Thoracic aorta (tissue), 2 donors: Measurements from ENCODE around the gene HELZ2. TPM values are rescaled to one million over a fixed set of nuclear protein-coding genes. Genes with fewer than 3 reads are reported as not detected.

ENCODE experiments used
- ATAC-seq: fragments of 150-250 bp; one replicate; pipeline ENCODE4 v1.8.0; 2017; ENCODE audit warnings: low read depth; ENCODE audit not compliant: insufficient number of reproducible peaks, low FRiP score
- DNase-seq: peaks from one replicate; pipeline ENCODE4 v3.0.0-alpha.2; 2020; ENCODE audit warnings: low spot score
- H3K27ac ChIP-seq, 2 donors: fragments of 200-600 bp; sonication (generic); 1 replicate in 1 of 2; 2 replicates in 1 of 2; pipeline ENCODE4 v1.5.1; 2016; ENCODE audit warnings: mild to moderate bottlenecking in 2 of 2, moderate library complexity in 2 of 2
- H3K27me3 ChIP-seq: fragments of 200-600 bp; sonication (generic); replicated peaks from 2 replicates; pipeline ENCODE4 v1.6.0; 2016; ENCODE audit warnings: mild to moderate bottlenecking; ENCODE audit not compliant: insufficient read depth
- H3K36me3 ChIP-seq: fragments of 200-600 bp; sonication (generic); one replicate; pipeline ENCODE4 v1.5.1; 2016
- H3K4me1 ChIP-seq, 2 donors: fragments of 200-600 bp; sonication (generic); 1 replicate in 1 of 2; 2 replicates in 1 of 2; pipeline versions ENCODE4 v1.5.1 to v1.6.0; 2016; ENCODE audit warnings: low read depth in 2 of 2, mild to moderate bottlenecking in 1 of 2; ENCODE audit not compliant: control insufficient read depth in 1 of 2
- H3K4me3 ChIP-seq: fragments of 200-600 bp; sonication (generic); 2 replicates; pipeline ENCODE4 v1.5.1; 2016; ENCODE audit warnings: mild to moderate bottlenecking
- H3K9me3 ChIP-seq: fragments of 200-600 bp; sonication (generic); 2 replicates; pipeline ENCODE4 v1.5.1; 2016
- total RNA-seq, 2 donors: library from RNA; depleted of rRNA; stranded (reverse); fragments of >200 nt; gene quantifications; one replicate each; pipeline versions ENCODE4 v1.1.0 to v1.2.3, GENCODE V29; 2016
- TF ChIP-seq, protein P1 (sequence below): fragments of 200-600 bp; sonication (generic); IDR thresholded peaks from one replicate; pipeline ENCODE4 v1.5.1; 2019; ENCODE audit warnings: antibody characterized with exemption

HELZ2 gene
- total RNA-seq, 2 donors from 2014 or later: 45.2 to 50.3 TPM

GRCh38 chr20:63525185-63525584 is 48.9 kb downstream of the HELZ2 start:
- no peak overlapping the region for H3K4me3 ChIP-seq
- no peak overlapping the region for H3K27ac ChIP-seq
- peaks cover 7% of the 10 kb centered on the region for H3K36me3 ChIP-seq
- H3K9me3 ChIP-seq: no peaks in the 10 kb centered on the region
- no peaks in the 10 kb centered on the region for H3K27me3 ChIP-seq
- no peak for ATAC-seq
- H3K4me1 ChIP-seq: peaks cover 12 to 20% of the 10 kb centered on the region in 2 donors
- TF ChIP-seq, protein P1, sequence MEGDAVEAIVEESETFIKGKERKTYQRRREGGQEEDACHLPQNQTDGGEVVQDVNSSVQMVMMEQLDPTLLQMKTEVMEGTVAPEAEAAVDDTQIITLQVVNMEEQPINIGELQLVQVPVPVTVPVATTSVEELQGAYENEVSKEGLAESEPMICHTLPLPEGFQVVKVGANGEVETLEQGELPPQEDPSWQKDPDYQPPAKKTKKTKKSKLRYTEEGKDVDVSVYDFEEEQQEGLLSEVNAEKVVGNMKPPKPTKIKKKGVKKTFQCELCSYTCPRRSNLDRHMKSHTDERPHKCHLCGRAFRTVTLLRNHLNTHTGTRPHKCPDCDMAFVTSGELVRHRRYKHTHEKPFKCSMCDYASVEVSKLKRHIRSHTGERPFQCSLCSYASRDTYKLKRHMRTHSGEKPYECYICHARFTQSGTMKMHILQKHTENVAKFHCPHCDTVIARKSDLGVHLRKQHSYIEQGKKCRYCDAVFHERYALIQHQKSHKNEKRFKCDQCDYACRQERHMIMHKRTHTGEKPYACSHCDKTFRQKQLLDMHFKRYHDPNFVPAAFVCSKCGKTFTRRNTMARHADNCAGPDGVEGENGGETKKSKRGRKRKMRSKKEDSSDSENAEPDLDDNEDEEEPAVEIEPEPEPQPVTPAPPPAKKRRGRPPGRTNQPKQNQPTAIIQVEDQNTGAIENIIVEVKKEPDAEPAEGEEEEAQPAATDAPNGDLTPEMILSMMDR: no peak
- no peak for DNase-seq

Other genes with a start within 250 kb of the HELZ2 start
- not detected for gene CHRNA4, start 212.9 kb downstream of the HELZ2 start, total RNA-seq
- not detected for gene KCNQ2, start 101.6 kb downstream of the HELZ2 start, total RNA-seq
- gene EEF1A2, start 75.2 kb downstream of the HELZ2 start, total RNA-seq: 1 to 10 TPM in 1 of 2 donors, not detected in 1; 2.4 TPM
- 100 to 1,000 TPM; 105 to 197 TPM for gene PPDPF, start 53.5 kb downstream of the HELZ2 start, total RNA-seq
- under 1 TPM in 1 of 2 donors, not detected in 1; 0.56 TPM for gene PTK6, start 36.9 kb downstream of the HELZ2 start, total RNA-seq
- not detected for gene SRMS, start 26.5 kb downstream of the HELZ2 start, total RNA-seq
- gene FNDC11, start 20.1 kb downstream of the HELZ2 start, total RNA-seq: under 1 TPM in 1 of 2 donors, not detected in 1; 0.54 TPM
- 10 to 100 TPM; 10.0 to 14.7 TPM for gene GMEB2, start 52.9 kb upstream of the HELZ2 start, total RNA-seq
- 10 to 100 TPM; 14.4 to 17.8 TPM for gene STMN3, start 79.2 kb upstream of the HELZ2 start, total RNA-seq
- 100 to 1,000 TPM in 1 of 2 donors, 10 to 100 TPM in 1; 37.8 to 114 TPM for gene RTEL1, start 84.1 kb upstream of the HELZ2 start, total RNA-seq
- 10 to 100 TPM; 32.9 to 98.9 TPM for gene TNFRSF6B, start 122.4 kb upstream of the HELZ2 start, total RNA-seq
- gene ARFRP1, start 133.7 kb upstream of the HELZ2 start, total RNA-seq: 10 to 100 TPM; 56.4 to 57.8 TPM
- 10 to 100 TPM; 32.6 to 41.1 TPM for gene ZGPAT, start 133.8 kb upstream of the HELZ2 start, total RNA-seq
- gene LIME1, start 162.4 kb upstream of the HELZ2 start, total RNA-seq: 10 to 100 TPM; 15.6 to 26.5 TPM
- gene SLC2A4RG, start 165.5 kb upstream of the HELZ2 start, total RNA-seq: 100 to 1,000 TPM in 1 of 2 donors, 10 to 100 TPM in 1; 36.2 to 103 TPM